MM.1S (cell line): ENCODE results near the gene SLC6A3.

Experiments
- EZH2 ChIP-seq: fragments of 300-600 bp; sonication (generic); optimal IDR thresholded peaks from 2 replicates; pipeline ENCODE3; 2017; ENCODE audit warnings: low read depth, mild to moderate bottlenecking, antibody characterized with exemption, low read length, mixed read lengths
- TF ChIP-seq, protein P1 (sequence below): fragments of 300-600 bp; sonication (generic); IDR thresholded peaks from 2 replicates; pipeline ENCODE4 v1.5.1; 2016; ENCODE audit warnings: antibody characterized with exemption, low read length, mixed read lengths

DNA sequence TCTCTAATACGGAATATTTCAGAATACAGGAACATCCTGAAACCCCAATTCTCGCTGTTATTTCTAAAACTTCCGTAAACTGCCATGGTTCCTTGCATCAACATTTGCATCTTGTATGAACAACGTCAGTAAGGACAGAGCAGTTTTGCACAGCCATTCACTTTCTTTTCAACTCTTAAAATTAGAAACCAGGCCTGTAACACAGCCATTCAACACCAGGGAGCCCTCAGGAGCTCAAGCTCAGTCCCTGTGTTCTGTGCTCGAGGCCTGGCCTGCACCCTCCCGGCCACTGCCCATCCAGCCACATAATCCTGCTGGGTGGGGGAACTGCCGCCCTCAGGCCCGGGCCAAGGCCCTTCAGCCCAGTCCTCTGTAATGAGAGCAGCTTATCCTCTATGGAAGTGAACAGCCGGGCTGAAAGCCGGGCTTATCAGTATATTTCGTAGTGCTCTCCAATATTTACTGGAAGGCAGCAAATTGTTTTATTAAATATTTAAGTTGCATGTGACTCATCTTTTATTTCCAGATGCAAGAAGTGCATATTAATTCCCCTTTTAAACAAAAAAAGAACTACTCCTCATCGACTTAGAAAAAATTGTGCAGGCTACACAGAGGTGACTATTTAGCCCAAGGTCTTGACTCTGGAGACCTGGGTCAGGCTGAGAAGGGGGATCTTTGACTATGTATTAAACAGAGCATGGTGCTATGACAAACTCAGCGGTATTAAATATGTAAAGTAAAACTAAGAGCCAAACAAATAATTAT, 33.2 kb upstream of the SLC6A3 start:
- TF ChIP-seq EZH2, result no peak
- TF ChIP-seq, protein P1, sequence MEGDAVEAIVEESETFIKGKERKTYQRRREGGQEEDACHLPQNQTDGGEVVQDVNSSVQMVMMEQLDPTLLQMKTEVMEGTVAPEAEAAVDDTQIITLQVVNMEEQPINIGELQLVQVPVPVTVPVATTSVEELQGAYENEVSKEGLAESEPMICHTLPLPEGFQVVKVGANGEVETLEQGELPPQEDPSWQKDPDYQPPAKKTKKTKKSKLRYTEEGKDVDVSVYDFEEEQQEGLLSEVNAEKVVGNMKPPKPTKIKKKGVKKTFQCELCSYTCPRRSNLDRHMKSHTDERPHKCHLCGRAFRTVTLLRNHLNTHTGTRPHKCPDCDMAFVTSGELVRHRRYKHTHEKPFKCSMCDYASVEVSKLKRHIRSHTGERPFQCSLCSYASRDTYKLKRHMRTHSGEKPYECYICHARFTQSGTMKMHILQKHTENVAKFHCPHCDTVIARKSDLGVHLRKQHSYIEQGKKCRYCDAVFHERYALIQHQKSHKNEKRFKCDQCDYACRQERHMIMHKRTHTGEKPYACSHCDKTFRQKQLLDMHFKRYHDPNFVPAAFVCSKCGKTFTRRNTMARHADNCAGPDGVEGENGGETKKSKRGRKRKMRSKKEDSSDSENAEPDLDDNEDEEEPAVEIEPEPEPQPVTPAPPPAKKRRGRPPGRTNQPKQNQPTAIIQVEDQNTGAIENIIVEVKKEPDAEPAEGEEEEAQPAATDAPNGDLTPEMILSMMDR, result no peak
